ENCODE measurements around the gene POLD2.

POLD2 gene

GRCh38 chr7:44112997-44113763 lies 10.2 kb downstream of the POLD2 start:
- no peak for DNase-seq

- no peak for DNase-seq
Measured at GRCh38 chr7:44112231-44112996, 10.9 kb downstream of the POLD2 start.

GRCh38 chr7:44111761-44112160 lies 11.6 kb downstream of the POLD2 start:
- no peak for DNase-seq

GRCh38 chr7:44110719-44111635 lies 12.4 kb downstream of the POLD2 start:
- DNase-seq = no peak

GRCh38 chr7:44109991-44110390 lies 13.4 kb downstream of the POLD2 start:
- DNase-seq = no peak

- no peak for DNase-seq
Measured at GRCh38 chr7:44108768-44109750, 14.3 kb downstream of the POLD2 start.

GRCh38 chr7:44107961-44108767 lies 15.2 kb downstream of the POLD2 start:
- no peak for DNase-seq

GRCh38 chr7:44107116-44107960 lies 16.0 kb downstream of the POLD2 start:
- no peak for DNase-seq

GRCh38 chr7:44106311-44107065 lies 16.9 kb downstream of the POLD2 start:
- no peak for DNase-seq

GRCh38 chr7:44105832-44106231 lies 17.5 kb downstream of the POLD2 start:
- DNase-seq = no peak

GRCh38 chr7:44104860-44105771 lies 18.2 kb downstream of the POLD2 start:
- no peak for DNase-seq

GRCh38 chr7:44103923-44104859 lies 19.2 kb downstream of the POLD2 start, which contains the start of gene AEBP1:
Gene AEBP1, plus strand, starts transcription at chr7:44104345. Its CDS starts 321 bp downstream, at chr7:44104666.
- DNase-seq = peak; percentile 7

GRCh38 chr7:44103566-44103922 lies 19.8 kb downstream of the POLD2 start:
- DNase-seq = no peak

GRCh38 chr7:44102846-44103565 lies 20.3 kb downstream of the POLD2 start:
- no peak for DNase-seq

- no peak for DNase-seq
Measured at GRCh38 chr7:44101966-44102845, 21.1 kb downstream of the POLD2 start.

Data from OCI-M1 (cell line).